Measurements from ENCODE around the gene RXRA.

- TF ChIP-seq CTCF (IDR thresholded peaks at IDR 0.05) (no peak), POLR2A (IDR thresholded peaks at IDR 0.05) (no peak)
Measured at GRCh38 chr9:134370213-134370492, 43.9 kb downstream of the RXRA start.

All from vagina (tissue), 2 donors.